ENCODE data around the gene SUDS3. TPM values are rescaled to one million over a fixed set of nuclear protein-coding genes. Genes with fewer than 3 reads are reported as not detected.

The SUDS3 gene
- total and polyA plus RNA-seq, 10 of the 15 experiments (the other 5 are each of a cell fraction or from before 2014, with no cell fraction given): 5.2 to 42.8 (median 21.7) TPM

DNA sequence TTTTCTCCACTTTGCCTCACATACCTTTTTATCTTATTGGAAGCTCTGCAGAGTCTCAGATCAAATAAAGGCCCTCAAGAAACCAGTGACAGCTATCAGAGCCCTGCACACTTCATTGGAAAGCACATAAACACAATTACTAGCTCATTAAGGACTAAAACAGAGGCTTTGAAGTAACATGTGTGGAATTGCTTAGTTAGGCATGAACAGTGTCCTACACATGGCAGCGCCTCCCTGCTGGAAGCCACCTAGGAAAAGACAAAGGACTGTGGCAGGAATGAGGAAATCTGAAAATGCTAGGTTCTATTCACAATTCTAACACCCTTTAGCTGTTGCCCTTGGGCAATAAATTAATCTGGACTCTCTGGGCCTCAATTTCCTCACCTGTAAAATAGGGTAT lies 89.4 kb downstream of the SUDS3 start (continued):
- TF ChIP-seq, protein P1, sequence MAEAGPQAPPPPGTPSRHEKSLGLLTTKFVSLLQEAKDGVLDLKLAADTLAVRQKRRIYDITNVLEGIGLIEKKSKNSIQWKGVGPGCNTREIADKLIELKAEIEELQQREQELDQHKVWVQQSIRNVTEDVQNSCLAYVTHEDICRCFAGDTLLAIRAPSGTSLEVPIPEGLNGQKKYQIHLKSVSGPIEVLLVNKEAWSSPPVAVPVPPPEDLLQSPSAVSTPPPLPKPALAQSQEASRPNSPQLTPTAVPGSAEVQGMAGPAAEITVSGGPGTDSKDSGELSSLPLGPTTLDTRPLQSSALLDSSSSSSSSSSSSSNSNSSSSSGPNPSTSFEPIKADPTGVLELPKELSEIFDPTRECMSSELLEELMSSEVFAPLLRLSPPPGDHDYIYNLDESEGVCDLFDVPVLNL (IDR thresholded peaks at IDR 0.05; ENCODE audit: low read depth, low read length): no peak
- TF ChIP-seq STAT3 (IDR thresholded peaks at IDR 0.05; ENCODE audit: low read depth, low read length): no peak
- no peak for TF ChIP-seq MTA3 (IDR thresholded peaks at IDR 0.05; ENCODE audit: borderline replicate concordance, low read length)
- TF ChIP-seq, protein P2, sequence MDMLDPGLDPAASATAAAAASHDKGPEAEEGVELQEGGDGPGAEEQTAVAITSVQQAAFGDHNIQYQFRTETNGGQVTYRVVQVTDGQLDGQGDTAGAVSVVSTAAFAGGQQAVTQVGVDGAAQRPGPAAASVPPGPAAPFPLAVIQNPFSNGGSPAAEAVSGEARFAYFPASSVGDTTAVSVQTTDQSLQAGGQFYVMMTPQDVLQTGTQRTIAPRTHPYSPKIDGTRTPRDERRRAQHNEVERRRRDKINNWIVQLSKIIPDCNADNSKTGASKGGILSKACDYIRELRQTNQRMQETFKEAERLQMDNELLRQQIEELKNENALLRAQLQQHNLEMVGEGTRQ (IDR thresholded peaks at IDR 0.05; ENCODE audit: borderline replicate concordance, low read depth, low read length): no peak

Other genes starting within 250 kb of the SUDS3 start
- gene PEBP1, start 240.4 kb upstream of the SUDS3 start, total RNA-seq (2014; rRNA removed): 222 and 228 TPM in 2 replicates
- gene PEBP1, start 240.4 kb upstream of the SUDS3 start, total RNA-seq (2014; rRNA removed; fragmentation: Illumina TruSeq; extraction: Trizol): 181 and 208 TPM in 2 replicates
- gene PEBP1, start 240.4 kb upstream of the SUDS3 start, total RNA-seq (2021): 186 and 193 TPM in 2 replicates
- gene PEBP1, start 240.4 kb upstream of the SUDS3 start, polyA plus RNA-seq (2011; rRNA removed): 147 and 217 TPM in 2 replicates
- 153 and 203 TPM in 2 replicates for gene PEBP1, start 240.4 kb upstream of the SUDS3 start, polyA plus RNA-seq (2014; fragmentation: Illumina TruSeq; extraction: Trizol)
- gene PEBP1, start 240.4 kb upstream of the SUDS3 start, polyA plus RNA-seq (2014; fragmentation: Nextera tagmentation; extraction: Ambion mirVana): 100 to 1,000 TPM in 1 of 2 experiments, 10 to 100 TPM in 1; 79.4 to 150 TPM
- 179 and 205 TPM in 2 replicates for gene PEBP1, start 240.4 kb upstream of the SUDS3 start, polyA plus RNA-seq (2014; rRNA removed)
- gene PEBP1, start 240.4 kb upstream of the SUDS3 start, polyA plus RNA-seq (2016; fragmentation: Nextera tagmentation; extraction: Ambion mirVana): 100 to 1,000 TPM; 413 to 415 TPM
- gene TAOK3, start 3.6 kb upstream of the SUDS3 start, total RNA-seq (2014; rRNA removed): 43.7 and 56.1 TPM in 2 replicates
- gene TAOK3, start 3.6 kb upstream of the SUDS3 start, total RNA-seq (2014; rRNA removed; fragmentation: Illumina TruSeq; extraction: Trizol): 92.8 and 93.7 TPM in 2 replicates
- gene TAOK3, start 3.6 kb upstream of the SUDS3 start, total RNA-seq (2021): 50.7 and 52.0 TPM in 2 replicates
- 129 and 131 TPM in 2 replicates for gene TAOK3, start 3.6 kb upstream of the SUDS3 start, polyA plus RNA-seq (2011; rRNA removed)
- gene TAOK3, start 3.6 kb upstream of the SUDS3 start, polyA plus RNA-seq (2014; fragmentation: Illumina TruSeq; extraction: Trizol): 98.9 and 117 TPM in 2 replicates
- gene TAOK3, start 3.6 kb upstream of the SUDS3 start, polyA plus RNA-seq (2014; fragmentation: Nextera tagmentation; extraction: Ambion mirVana): 10 to 100 TPM; 41.3 to 42.5 TPM
- gene TAOK3, start 3.6 kb upstream of the SUDS3 start, polyA plus RNA-seq (2014; rRNA removed): 37.7 and 47.3 TPM in 2 replicates
- 10 to 100 TPM; 63.6 to 69.5 TPM for gene TAOK3, start 3.6 kb upstream of the SUDS3 start, polyA plus RNA-seq (2016; fragmentation: Nextera tagmentation; extraction: Ambion mirVana)